Cardiac fibroblast (primary cell): ENCODE measurements around the gene ACP3.

ENCODE experiments used
- DNase-seq, 2 donors: peaks; one replicate each; pipeline versions ENCODE4 v3.0.0 to v3.0.0-alpha.2; 2010; ENCODE audit warnings: low read depth in 2 of 2
- H3K4me3 ChIP-seq, 2 donors: replicated peaks in 1 of 2; 1 replicate in 1 of 2; 2 replicates in 1 of 2; pipeline ENCODE4 v1.5.1; 2011; ENCODE audit warnings: low read depth in 2 of 2, low read length in 2 of 2, mild to moderate bottlenecking in 2 of 2, moderate library complexity in 1 of 2
- TF ChIP-seq, protein P1 (sequence below): IDR thresholded peaks from one replicate; pipeline ENCODE4 v1.5.1; 2011; ENCODE audit warnings: low read depth, mild to moderate bottlenecking, low read length, inconsistent platforms

ACP3 gene, protein sequence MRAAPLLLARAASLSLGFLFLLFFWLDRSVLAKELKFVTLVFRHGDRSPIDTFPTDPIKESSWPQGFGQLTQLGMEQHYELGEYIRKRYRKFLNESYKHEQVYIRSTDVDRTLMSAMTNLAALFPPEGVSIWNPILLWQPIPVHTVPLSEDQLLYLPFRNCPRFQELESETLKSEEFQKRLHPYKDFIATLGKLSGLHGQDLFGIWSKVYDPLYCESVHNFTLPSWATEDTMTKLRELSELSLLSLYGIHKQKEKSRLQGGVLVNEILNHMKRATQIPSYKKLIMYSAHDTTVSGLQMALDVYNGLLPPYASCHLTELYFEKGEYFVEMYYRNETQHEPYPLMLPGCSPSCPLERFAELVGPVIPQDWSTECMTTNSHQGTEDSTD

DNA sequence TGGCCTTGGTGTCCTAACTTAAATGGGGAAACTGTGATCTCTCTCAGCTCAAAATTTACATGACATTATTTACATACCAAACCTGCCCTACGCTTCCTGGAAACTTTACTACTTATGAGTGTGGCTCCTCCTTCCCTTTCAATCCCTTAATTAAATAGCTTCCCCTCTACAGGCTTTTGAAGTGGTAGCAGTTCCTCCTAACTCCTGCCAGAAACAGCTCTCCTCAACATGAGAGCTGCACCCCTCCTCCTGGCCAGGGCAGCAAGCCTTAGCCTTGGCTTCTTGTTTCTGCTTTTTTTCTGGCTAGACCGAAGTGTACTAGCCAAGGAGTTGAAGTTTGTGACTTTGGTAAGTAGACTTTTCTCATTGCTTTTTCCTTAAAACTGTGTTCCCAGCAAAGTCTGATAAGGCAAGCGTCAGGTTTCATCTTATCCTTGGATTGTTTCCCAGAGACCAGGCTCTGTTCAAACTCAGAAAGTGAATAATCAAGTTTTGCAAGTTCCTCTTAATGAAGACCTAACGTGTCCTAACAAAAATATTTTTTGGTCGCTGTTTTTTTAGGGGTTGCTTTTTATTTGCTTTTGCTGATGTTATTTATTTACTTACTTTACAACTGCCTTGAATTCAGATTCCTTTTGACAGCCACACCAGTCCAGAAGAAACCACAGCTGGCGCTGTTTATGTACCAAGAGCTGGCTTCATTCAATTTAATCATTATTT is at the start of gene ACP3:
Gene ACP3 (plus strand): TSS at position 179 of the 720 bp plus-strand sequence. CDS start 50 bp downstream, at position 229.
- TF ChIP-seq, protein P1, sequence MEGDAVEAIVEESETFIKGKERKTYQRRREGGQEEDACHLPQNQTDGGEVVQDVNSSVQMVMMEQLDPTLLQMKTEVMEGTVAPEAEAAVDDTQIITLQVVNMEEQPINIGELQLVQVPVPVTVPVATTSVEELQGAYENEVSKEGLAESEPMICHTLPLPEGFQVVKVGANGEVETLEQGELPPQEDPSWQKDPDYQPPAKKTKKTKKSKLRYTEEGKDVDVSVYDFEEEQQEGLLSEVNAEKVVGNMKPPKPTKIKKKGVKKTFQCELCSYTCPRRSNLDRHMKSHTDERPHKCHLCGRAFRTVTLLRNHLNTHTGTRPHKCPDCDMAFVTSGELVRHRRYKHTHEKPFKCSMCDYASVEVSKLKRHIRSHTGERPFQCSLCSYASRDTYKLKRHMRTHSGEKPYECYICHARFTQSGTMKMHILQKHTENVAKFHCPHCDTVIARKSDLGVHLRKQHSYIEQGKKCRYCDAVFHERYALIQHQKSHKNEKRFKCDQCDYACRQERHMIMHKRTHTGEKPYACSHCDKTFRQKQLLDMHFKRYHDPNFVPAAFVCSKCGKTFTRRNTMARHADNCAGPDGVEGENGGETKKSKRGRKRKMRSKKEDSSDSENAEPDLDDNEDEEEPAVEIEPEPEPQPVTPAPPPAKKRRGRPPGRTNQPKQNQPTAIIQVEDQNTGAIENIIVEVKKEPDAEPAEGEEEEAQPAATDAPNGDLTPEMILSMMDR = no peak

DNA sequence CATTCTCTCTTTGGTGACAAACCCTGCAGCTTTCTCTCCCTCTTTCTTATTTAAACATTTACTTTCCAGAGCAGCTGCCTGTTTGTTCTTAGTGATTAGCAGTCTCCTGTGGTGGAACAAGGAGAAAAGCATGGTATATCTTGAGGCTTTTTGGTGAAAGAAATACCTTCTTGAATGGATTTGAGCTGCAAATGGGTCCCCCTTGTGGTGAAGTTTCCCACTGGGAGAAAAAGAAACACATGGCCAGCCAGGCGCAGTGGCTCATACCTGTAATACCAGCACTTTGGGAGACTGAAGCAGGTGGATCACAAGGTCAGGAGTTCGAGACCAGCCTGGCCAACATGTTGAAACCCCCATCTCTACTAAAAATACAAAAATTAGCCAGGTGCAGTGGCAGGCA is 48.3 kb upstream of the ACP3 start:
- DNase-seq = peak; percentile 60 to 64
- no peak overlapping the region for H3K4me3 ChIP-seq
- TF ChIP-seq, protein P1 = peak; percentile 61

More for the DNA sequence above, at the start of gene ACP3:
- DNase-seq = peak; percentile 73 to 97
- no peak within 1 kb of the TSS for H3K4me3 ChIP-seq

DNA sequence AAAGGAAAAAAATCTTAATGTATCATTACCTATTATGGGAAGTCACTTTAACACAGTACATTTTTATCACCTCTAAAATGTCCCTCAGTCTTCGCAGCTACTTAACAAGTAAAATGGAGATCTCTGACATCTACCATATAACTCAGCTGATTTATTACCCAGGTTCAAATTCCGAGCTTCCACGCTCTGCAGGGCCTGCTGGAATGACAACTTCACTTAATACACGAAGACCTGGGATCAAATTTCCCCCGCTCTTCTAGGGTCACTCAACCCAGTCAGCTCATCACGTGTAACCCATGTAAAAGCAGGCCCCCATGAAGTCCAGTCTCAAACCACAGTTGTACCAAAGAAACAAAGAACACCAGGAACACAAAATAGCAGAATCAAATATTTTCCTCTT is 44.2 kb upstream of the ACP3 start:
- TF ChIP-seq, protein P1 = no peak
- H3K4me3 ChIP-seq = no peak overlapping the region
- DNase-seq = no peak

DNA sequence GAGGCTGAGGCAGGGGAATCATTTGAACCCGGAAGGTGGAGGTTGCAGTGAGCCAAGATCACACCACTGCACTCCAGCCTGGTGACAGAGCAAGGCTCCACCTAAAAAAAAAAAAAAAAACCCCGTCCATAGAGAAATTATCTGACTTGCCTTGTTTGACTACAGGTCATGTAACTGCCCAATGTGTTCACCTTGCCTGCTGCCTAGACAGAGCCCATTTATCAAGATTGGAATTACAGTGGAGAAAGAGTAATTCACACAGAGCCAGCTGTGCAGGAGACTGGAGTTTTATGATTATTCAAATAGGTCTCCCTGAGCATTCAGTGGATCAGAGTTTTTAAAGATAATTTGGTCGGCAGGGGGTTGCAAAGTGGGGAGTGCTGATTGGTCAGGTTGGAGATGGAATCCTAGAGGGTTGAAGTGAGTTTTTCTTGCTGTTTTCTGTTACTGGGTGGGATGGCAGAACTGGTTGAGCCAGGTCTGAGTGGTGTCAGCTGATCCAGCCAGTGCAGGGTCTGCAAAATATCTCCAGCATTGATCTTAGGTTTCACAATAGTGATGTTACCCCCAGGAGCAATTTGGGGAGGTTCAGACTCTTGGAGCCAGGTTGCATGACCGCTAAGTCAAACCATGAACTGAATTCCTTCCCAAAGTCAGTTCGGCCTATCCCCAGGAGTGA is 40.8 kb upstream of the ACP3 start:
- TF ChIP-seq, protein P1 = no peak
- DNase-seq = no peak

DNA sequence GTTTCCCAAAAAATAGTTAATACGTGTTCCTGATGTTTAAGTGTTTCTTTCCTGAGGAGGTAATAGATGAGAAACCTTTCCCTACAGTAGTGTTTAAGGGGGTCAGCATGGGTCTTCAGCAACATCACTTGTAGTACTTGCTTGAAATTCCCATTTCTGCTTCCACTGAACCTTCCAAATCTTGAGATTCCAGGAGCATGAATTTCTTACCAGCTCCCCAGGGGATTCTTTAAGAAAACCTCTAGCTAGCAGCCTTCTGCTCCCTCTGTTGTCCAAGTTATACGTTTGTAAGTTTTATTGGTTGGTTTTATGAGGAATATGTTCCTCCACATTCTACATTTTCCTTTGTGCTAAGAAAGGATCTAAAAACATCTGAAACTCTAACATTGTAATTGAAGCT is 38.2 kb upstream of the ACP3 start:
- TF ChIP-seq, protein P1 = no peak
- peak; percentile 36 to 41 for DNase-seq
- H3K4me3 ChIP-seq = no peak overlapping the region

More for the DNA sequence above, 40.8 kb upstream of the ACP3 start:
- H3K4me3 ChIP-seq = no peak overlapping the region

DNA sequence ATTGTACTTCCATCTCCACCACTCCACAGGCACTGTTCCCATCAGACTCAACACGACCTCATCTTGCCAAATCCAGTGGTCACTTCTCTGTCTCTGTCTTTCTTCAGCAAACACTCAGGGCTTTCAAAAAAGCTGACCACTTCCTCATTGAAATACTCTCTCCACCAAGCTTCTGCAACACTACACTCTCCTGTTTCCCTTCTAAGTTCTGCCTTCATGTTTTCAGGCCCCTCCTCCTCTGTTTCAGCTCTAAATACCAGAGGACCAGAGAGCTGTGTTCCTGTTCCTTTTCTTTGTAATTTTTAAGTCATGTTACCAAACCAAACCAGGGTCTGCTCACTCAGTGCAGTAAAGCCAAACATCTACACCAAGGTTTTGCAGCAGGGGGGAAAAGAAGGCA is 33.8 kb upstream of the ACP3 start:
- DNase-seq = peak; percentile 26 to 84
- H3K4me3 ChIP-seq = no peak overlapping the region
- TF ChIP-seq, protein P1 = no peak
